HL-60 (cell line): Measurements from ENCODE around the gene SYK.
A peak's percentile ranks its signal among the peaks of the same experiment; 100 is the strongest.
"Not testable (repeated sequence)": the region's sequence is repeated elsewhere in the genome, so short reads cannot be mapped to it uniquely, and the experiment has no call there.

ENCODE experiments used
- DNase-seq, 2 experiments: peaks; one replicate each; pipeline ENCODE4 v3.0.0-alpha.2; 2010 to 2020; ENCODE audit warnings: low read depth in 1 of 2, low spot score in 1 of 2
- H3K27ac ChIP-seq: fragments of 250-450 bp; sonication (Bioruptor Pico); replicated peaks from 2 replicates; pipeline ENCODE4 v1.5.1; 2020; ENCODE audit warnings: mild to moderate bottlenecking, moderate library complexity
- H3K27me3 ChIP-seq: fragments of 250-450 bp; sonication (Bioruptor Pico); 2 replicates; pipeline ENCODE4 v1.5.1; 2021; ENCODE audit warnings: mild to moderate bottlenecking, moderate library complexity; ENCODE audit not compliant: insufficient read depth, poor library complexity, severe bottlenecking
- H3K4me3 ChIP-seq: replicated peaks from 2 replicates; pipeline ENCODE4 v1.5.1; 2011; ENCODE audit warnings: mild to moderate bottlenecking, control low read depth, low read length; ENCODE audit not compliant: insufficient read depth
- GABPA ChIP-seq: IDR thresholded peaks from 2 replicates; pipeline ENCODE4 v1.6.1; 2012; ENCODE audit warnings: low read depth
- POLR2AphosphoS5 ChIP-seq: IDR thresholded peaks from 2 replicates; pipeline ENCODE4 v1.6.1; 2012; ENCODE audit warnings: low read depth
- SPI1 ChIP-seq: IDR thresholded peaks from 2 replicates; pipeline ENCODE4 v1.6.1; 2012; ENCODE audit warnings: low read depth, mild to moderate bottlenecking, borderline replicate concordance
- TF ChIP-seq, protein P1 (sequence below): IDR thresholded peaks from one replicate; pipeline ENCODE4 v1.5.1; 2011; ENCODE audit warnings: low read length, control low read depth, inconsistent platforms; ENCODE audit not compliant: insufficient read depth
- TF ChIP-seq, protein P2 (sequence below): IDR thresholded peaks from 2 replicates; pipeline ENCODE4 v1.6.1; 2012; ENCODE audit warnings: low read depth; ENCODE audit not compliant: insufficient replicate concordance

The SYK gene

DNA sequence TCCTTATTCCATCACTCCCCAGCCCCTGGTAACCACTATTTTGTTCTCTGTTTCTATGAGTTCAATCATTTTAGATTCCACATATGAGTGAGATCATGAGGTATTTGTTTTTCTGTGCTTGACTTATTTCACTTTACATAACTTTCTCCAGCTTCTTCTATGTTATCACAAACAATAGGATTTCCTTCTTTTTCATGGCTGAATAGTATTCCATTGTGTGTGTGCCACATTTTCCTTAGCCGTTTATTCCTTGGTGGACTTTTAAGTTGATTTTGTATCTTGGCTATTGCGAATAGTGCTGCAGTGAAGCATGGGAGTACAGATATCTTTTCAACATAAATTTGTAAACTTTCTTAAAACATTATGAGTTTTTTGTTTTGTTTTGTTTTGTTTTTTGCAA is 15.1 kb downstream of the SYK start:
- H3K27ac ChIP-seq: no peak overlapping the region
- no peak overlapping the region for H3K4me3 ChIP-seq
- H3K27me3 ChIP-seq: no peaks in the 10 kb centered on the region
- DNase-seq: no peak
- TF ChIP-seq GABPA (no peak), POLR2AphosphoS5 (no peak), SPI1 (no peak)
- TF ChIP-seq, protein P1, sequence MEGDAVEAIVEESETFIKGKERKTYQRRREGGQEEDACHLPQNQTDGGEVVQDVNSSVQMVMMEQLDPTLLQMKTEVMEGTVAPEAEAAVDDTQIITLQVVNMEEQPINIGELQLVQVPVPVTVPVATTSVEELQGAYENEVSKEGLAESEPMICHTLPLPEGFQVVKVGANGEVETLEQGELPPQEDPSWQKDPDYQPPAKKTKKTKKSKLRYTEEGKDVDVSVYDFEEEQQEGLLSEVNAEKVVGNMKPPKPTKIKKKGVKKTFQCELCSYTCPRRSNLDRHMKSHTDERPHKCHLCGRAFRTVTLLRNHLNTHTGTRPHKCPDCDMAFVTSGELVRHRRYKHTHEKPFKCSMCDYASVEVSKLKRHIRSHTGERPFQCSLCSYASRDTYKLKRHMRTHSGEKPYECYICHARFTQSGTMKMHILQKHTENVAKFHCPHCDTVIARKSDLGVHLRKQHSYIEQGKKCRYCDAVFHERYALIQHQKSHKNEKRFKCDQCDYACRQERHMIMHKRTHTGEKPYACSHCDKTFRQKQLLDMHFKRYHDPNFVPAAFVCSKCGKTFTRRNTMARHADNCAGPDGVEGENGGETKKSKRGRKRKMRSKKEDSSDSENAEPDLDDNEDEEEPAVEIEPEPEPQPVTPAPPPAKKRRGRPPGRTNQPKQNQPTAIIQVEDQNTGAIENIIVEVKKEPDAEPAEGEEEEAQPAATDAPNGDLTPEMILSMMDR: no peak
- TF ChIP-seq, protein P2, sequence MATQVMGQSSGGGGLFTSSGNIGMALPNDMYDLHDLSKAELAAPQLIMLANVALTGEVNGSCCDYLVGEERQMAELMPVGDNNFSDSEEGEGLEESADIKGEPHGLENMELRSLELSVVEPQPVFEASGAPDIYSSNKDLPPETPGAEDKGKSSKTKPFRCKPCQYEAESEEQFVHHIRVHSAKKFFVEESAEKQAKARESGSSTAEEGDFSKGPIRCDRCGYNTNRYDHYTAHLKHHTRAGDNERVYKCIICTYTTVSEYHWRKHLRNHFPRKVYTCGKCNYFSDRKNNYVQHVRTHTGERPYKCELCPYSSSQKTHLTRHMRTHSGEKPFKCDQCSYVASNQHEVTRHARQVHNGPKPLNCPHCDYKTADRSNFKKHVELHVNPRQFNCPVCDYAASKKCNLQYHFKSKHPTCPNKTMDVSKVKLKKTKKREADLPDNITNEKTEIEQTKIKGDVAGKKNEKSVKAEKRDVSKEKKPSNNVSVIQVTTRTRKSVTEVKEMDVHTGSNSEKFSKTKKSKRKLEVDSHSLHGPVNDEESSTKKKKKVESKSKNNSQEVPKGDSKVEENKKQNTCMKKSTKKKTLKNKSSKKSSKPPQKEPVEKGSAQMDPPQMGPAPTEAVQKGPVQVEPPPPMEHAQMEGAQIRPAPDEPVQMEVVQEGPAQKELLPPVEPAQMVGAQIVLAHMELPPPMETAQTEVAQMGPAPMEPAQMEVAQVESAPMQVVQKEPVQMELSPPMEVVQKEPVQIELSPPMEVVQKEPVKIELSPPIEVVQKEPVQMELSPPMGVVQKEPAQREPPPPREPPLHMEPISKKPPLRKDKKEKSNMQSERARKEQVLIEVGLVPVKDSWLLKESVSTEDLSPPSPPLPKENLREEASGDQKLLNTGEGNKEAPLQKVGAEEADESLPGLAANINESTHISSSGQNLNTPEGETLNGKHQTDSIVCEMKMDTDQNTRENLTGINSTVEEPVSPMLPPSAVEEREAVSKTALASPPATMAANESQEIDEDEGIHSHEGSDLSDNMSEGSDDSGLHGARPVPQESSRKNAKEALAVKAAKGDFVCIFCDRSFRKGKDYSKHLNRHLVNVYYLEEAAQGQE: no peak

DNA sequence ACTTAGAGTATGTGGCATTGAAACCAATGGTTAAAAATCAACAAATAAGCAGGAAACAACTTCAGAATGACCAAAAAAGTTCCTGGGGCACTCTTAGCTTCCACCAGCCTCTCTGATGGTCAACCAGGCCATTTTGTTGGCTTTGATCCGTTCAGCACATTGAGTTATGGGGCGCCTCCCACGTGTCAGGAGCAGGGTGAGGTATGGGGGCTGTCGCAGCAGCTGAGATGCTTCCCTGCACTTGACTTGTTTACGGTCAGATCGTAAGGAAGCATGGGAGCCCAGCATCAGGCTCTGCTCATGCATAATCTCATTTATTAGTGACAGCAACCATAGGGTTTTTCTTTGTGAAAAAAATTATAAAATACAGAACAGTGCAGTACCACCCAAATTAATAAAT is 16.7 kb downstream of the SYK start:
- H3K27me3 ChIP-seq: no peaks in the 10 kb centered on the region
- no peak for TF ChIP-seq SPI1
- TF ChIP-seq, protein P2: no peak
- no peak for TF ChIP-seq GABPA
- TF ChIP-seq POLR2AphosphoS5: no peak
- TF ChIP-seq, protein P1: no peak
- H3K27ac ChIP-seq: no peak overlapping the region
- DNase-seq: no peak
- no peak overlapping the region for H3K4me3 ChIP-seq

DNA sequence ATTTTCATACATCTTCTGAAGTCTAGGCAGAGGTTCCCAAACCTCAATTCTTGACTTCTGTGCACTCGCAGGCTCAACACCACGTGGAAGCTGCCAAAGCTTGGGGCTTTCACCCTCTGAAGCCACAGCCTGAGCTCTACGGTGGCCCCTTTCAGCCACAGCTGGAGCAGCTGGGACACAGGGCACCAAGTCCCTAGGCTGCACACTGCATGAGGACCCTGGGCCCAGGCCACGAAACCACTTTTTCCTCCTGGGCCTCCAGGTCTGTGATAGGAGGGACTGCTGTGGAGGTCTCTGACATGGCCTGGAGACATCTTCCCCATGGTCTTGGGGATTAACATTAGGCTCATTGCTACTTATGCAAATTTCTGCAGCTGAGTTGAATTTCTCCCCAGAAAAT is 18.8 kb downstream of the SYK start:
- H3K27ac ChIP-seq, H3K27me3 ChIP-seq, DNase-seq, H3K4me3 ChIP-seq: not testable (repeated sequence)

DNA sequence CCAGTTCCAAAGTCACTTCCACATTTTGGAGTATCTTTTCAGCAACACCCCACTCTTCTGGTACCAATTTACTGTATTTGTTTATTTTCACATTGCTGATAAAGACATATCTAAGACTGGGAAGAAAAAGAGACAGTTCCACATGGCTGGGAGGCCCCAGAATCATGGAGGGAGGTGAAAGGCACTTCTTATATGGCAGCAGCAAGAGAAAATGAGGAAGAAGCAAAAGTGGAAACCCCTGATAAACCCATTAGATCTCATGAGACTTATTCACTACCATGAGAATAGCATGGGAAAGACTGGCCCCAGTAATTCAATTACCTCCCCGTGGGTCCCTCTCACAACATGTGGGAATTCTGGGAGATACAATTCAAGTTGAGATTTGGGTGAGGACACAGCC is 19.6 kb downstream of the SYK start:
- H3K27me3 ChIP-seq, DNase-seq, H3K27ac ChIP-seq, H3K4me3 ChIP-seq: not testable (repeated sequence)
- TF ChIP-seq SPI1: 0 out of 2 replicates have a peak, but pooled peaks have one; percentile 5

DNA sequence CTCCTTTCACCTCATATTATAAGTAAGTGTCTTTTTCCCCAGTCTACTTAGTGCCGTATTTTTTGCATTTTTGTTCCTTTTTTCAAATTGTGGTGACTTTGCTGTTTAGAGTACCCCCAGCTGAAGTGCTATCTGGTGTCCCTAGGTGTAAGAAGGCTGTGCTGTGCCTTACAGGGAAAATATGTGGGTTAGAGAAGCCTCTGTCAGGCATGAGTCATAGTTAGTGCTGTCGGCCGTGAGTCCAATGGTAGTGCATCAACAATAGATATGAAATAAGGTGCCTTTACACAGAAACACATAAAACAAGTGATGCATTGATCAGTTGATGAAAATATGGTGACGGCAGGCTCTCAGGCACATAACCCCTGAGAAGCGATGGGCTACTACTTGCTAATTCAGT is 20.1 kb downstream of the SYK start:
- DNase-seq: no peak
- H3K27me3 ChIP-seq: no peaks in the 10 kb centered on the region
- no peak overlapping the region for H3K4me3 ChIP-seq
- TF ChIP-seq, protein P2: no peak
- no peak for TF ChIP-seq POLR2AphosphoS5
- TF ChIP-seq GABPA: no peak
- no peak for TF ChIP-seq SPI1
- TF ChIP-seq, protein P1: no peak
- H3K27ac ChIP-seq: no peak overlapping the region
